GM18858 (cell line): ENCODE results near the gene UQCC5.

Experiments used
- ATAC-seq: cut with Tn5 transposase; IDR thresholded peaks from one replicate; pipeline ENCODE4 v1.9.1; 2021; ENCODE audit not compliant: unreplicated experiment

The UQCC5 gene, protein sequence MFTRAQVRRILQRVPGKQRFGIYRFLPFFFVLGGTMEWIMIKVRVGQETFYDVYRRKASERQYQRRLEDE

GRCh38 chr3:52536369-52537164 is at the start of gene UQCC5:
TSS of gene UQCC5 (plus strand) at chr3:52536605. CDS start at chr3:52536756, 151 bp downstream.
- ATAC-seq = peak; percentile 80

GRCh38 chr3:52487050-52487787 is 49.2 kb upstream of the UQCC5 start:
- no peak for ATAC-seq

DNA sequence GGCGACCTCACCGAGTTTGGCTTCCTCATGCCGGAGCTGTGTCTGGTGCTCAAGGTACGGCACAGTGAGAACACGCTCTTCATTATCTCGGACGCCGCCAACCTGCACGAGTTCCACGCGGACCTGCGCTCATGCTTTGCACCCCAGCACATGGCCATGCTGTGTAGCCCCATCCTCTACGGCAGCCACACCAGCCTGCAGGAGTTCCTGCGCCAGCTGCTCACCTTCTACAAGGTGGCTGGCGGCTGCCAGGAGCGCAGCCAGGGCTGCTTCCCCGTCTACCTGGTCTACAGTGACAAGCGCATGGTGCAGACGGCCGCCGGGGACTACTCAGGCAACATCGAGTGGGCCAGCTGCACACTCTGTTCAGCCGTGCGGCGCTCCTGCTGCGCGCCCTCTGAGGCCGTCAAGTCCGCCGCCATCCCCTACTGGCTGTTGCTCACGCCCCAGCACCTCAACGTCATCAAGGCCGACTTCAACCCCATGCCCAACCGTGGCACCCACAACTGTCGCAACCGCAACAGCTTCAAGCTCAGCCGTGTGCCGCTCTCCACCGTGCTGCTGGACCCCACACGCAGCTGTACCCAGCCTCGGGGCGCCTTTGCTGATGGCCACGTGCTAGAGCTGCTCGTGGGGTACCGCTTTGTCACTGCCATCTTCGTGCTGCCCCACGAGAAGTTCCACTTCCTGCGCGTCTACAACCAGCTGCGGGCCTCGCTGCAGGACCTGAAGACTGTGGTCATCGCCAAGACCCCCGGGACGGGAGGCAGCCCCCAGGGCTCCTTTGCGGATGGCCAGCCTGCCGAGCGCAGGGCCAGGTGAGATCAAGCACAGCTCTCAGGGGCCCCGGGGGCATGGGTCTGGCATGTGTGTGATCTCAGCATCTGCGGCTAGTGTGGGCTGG is 48.4 kb upstream of the UQCC5 start:
- ATAC-seq = no peak

GRCh38 chr3:52488746-52489145 is 47.7 kb upstream of the UQCC5 start:
- ATAC-seq = no peak

DNA sequence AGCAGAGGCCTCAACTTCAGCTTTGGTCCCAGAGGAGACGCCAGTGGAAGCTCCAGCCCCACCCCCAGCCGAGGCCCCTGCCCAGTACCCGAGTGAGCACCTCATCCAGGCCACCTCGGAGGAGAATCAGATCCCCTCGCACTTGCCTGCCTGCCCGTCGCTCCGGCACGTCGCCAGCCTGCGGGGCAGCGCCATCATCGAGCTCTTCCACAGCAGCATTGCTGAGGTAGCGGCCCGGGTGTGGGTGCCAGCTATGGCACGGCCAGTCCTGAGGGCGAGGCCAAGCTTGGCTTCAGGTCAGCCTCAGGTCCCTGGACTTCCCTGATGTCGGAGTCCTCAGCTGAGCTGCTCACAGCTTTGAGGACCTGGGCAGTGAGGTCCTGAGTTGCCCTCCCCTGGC is 47.0 kb upstream of the UQCC5 start:
- ATAC-seq = no peak

DNA sequence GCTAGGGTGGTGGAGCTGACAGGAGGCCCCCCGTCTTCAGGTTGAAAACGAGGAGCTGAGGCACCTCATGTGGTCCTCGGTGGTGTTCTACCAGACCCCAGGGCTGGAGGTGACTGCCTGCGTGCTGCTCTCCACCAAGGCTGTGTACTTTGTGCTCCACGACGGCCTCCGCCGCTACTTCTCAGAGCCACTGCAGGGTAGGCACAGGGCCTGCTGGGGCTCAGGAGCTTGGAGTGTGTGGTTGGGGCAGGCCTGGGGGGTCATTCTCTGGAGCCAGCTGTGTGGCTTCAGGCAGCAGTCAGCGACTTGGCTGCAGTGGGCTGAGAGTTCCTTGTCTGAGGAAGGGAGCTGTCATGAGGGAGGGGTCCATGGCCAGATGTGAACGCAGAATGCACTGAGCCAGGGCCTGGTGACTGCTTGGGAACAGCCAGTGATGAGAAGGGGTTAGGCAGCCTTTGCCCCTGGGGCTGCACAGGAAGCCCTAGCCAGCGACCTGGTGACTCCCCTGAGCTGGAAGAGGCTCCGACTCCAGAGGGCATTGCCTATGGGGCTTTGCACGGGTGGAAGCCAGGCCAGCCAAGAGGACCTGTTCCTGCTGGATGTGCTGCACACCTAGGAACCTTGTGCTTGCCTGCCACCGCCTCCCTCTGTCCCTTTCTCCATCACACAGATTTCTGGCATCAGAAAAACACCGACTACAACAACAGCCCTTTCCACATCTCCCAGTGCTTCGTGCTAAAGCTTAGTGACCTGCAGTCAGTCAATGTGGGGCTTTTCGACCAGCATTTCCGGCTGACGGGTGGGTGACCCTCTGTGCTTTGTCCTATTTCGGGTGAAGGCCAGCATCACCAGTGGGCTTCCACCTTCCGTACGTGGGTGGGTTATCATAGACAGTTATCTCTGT is 46.1 kb upstream of the UQCC5 start:
- no peak for ATAC-seq

GRCh38 chr3:52490939-52491526 is 45.4 kb upstream of the UQCC5 start:
- ATAC-seq = no peak

DNA sequence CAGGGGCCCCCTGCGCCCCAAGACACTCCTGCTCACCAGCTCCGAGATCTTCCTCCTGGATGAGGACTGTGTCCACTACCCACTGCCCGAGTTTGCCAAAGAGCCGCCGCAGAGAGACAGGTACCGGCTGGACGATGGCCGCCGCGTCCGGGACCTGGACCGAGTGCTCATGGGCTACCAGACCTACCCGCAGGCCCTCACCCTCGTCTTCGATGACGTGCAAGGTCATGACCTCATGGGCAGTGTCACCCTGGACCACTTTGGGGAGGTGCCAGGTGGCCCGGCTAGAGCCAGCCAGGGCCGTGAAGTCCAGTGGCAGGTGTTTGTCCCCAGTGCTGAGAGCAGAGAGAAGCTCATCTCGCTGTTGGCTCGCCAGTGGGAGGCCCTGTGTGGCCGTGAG is 44.3 kb upstream of the UQCC5 start:
- ATAC-seq = no peak

- no peak for ATAC-seq
Observed at GRCh38 chr3:52493232-52494017, 43.0 kb upstream of the UQCC5 start.

DNA sequence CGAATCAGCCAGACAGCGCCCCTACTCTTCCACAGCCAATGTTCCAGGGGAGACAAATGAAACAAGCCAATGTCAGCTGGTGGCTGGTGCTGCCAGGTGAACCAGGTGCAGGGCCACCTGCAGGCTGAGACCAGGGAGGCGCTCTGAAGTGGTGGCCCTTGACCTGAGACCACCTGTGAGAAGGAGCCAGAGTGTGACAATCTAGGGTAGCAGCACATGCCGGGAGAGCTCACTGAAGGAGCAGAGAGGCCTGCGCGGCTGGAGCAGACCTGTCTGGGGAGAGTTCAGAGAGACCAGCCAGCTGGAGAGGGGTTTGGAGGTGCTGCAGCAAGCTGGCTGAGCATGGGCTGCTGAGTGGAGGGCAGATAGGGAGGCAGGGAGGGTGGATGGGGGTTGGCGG is 42.0 kb upstream of the UQCC5 start:
- ATAC-seq = no peak

DNA sequence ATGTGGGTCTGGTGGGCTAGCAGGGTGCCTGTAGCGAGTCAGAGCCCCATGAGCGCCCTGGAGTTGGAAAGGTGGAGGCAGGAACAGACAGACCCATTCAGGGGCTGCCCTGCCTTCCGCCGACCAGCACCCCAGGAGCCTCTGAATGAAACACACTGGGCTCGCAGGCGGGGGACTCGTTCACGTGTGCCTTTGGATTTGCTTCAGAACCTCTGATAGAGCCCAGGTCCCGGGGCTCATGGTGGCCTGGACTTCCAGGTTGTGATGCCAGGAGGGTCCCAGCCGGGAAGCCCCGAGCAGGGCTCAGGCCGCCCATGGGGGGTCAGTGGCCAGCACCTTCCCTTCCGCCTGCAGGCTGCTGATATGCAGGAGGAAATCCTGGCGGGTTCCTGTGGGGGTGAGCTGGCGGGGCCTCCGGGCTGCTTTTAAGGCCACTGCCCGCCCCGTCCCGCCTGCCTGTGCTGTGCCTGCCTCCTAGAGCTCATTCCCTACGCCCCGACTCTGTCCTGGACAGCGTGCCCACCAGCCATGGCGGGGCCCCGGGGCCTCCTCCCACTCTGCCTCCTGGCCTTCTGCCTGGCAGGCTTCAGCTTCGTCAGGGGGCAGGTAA is 41.4 kb upstream of the UQCC5 start, which contains the start of gene STAB1:
STAB1 (plus strand) TSS at position 453 of the 610 bp plus-strand sequence; CDS start at position 529, 76 bp downstream.
- ATAC-seq = no peak

DNA sequence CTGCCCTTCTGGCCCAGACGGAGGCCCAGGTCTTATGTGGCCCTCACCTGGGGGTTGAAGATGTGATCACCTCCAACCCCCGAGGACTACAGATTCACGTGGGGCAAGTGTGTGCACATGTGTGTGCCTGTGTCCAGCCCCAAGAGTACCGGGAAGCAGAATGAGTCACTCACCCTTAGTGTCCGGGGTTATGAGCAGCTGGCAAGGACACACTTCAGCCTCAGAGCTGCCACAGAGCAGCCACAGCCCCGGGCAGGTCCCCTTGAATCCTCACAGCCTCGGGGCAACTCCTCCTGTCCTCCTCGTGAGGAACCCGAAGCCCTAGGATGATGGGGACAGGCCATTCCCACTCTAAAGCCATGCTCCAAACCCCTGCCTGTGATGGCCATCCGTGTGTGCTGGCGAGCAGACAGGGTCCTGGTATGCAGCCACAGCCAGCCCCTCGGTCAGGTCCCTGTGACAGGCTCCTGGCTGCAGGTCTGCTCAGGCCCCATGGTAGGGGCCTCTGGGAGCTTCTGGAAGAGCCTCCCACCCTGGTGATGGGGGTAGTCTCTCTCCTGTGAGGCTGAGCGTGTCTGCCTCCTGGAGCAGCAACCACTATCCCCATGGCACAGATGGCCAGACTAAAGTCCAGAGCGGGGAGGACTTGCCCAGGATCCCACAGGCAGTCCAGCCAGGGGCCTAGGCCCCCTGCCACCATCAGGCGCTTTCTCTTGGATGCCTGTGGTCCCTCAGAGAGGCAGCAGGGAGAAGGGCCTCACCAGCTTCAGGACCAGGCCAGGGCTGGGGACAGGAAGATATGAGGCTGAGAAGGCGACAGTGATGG is 40.4 kb upstream of the UQCC5 start:
- no peak for ATAC-seq

DNA sequence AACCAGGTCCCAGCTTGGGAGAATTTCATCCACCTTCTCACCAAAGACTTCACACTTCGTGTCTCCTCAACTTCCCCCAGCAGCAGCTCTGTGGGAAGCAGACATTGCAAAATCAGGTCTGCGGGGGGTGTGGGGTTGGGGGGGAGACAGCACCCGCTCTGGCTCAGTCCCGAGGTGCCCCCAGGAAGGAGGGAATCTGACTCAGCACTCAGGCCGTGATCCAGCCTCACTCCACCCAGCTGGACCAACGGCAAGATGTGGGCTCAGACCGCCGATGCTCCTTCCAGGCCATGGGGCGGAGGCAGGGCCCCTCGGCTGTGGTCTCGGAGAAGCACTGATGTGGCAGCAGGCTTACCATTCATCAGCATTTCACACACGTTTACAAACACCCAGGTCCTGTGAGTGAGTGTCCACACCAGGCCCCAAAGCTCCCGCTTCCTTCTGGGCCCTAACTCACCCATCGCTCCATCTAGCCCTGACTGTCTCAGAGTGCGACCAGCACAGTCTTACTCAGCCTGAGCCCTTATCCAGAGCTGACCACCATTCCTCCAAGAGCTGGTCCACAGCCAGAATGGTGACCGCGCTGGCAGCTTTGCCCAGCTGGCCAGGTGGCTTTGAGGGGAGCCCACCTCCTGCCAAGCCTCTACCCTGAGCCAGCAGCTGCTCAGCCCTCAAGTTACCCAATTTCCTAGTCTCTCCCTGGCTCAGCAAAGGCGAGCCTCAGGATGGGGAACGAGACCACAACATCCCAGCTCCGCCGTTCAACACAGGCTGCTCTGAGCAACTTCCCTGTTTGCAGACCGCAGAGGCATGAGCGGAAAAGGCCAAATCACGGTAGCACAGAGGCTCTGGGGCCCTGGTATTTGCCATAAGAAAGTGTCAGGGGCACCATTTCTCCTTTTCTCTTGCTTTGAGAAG is 38.0 kb upstream of the UQCC5 start:
- no peak for ATAC-seq

DNA sequence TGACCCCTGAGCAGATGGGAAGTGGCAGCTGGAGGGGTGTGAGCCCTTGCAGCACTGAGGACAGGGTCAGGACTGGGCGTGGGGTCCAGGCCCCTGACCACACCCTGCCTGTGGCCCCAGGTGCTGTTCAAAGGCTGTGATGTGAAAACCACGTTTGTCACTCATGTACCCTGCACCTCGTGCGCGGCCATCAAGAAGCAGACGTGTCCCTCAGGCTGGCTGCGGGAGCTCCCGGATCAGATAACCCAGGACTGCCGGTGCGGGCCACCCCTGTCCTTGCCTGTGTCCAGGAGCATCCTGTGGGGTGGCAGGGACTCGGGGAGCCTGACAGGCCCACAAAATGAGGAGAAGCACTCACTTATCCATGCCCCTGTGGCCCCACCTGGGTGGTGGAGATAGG is 35.4 kb upstream of the UQCC5 start:
- no peak for ATAC-seq

GRCh38 chr3:52502001-52502400 is 34.4 kb upstream of the UQCC5 start:
- no peak for ATAC-seq

DNA sequence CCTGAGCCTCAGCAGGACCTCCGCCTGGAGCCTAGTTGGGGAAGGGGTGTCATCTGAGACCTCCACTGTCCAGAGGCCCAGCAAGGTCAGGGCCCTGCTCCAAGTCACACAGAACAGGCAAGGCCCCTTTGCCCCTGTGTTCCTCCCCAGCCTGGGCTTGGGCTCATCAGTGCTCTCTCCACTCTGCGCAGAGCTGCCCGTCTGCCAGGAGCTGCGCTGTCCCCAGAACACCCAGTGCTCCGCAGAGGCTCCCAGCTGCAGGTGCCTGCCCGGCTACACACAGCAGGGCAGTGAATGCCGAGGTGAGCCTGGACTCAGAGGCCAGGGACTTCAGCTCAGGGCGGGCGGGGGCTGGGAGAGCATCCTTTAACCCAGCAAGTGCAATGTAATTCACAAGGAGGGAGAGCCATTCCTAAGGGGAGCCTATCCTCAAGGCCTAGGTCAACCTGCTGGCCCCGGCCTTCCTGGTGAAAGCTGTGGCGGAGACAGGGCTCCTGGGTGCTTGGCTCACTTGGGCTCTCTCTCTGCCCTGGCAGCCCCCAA is 33.5 kb upstream of the UQCC5 start:
- no peak for ATAC-seq
